Fibroblast of the conjunctiva (primary cell): ENCODE measurements around the gene RRP1B.
"Not testable (repeated sequence)": the region's sequence is repeated elsewhere in the genome, so short reads cannot be mapped to it uniquely, and the experiment has no call there.

Experiments used
- DNase-seq: peaks from one replicate; pipeline ENCODE4 v3.0.0-alpha.2; 2010; ENCODE audit warnings: low read depth

Gene RRP1B, protein sequence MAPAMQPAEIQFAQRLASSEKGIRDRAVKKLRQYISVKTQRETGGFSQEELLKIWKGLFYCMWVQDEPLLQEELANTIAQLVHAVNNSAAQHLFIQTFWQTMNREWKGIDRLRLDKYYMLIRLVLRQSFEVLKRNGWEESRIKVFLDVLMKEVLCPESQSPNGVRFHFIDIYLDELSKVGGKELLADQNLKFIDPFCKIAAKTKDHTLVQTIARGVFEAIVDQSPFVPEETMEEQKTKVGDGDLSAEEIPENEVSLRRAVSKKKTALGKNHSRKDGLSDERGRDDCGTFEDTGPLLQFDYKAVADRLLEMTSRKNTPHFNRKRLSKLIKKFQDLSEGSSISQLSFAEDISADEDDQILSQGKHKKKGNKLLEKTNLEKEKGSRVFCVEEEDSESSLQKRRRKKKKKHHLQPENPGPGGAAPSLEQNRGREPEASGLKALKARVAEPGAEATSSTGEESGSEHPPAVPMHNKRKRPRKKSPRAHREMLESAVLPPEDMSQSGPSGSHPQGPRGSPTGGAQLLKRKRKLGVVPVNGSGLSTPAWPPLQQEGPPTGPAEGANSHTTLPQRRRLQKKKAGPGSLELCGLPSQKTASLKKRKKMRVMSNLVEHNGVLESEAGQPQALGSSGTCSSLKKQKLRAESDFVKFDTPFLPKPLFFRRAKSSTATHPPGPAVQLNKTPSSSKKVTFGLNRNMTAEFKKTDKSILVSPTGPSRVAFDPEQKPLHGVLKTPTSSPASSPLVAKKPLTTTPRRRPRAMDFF

DNA sequence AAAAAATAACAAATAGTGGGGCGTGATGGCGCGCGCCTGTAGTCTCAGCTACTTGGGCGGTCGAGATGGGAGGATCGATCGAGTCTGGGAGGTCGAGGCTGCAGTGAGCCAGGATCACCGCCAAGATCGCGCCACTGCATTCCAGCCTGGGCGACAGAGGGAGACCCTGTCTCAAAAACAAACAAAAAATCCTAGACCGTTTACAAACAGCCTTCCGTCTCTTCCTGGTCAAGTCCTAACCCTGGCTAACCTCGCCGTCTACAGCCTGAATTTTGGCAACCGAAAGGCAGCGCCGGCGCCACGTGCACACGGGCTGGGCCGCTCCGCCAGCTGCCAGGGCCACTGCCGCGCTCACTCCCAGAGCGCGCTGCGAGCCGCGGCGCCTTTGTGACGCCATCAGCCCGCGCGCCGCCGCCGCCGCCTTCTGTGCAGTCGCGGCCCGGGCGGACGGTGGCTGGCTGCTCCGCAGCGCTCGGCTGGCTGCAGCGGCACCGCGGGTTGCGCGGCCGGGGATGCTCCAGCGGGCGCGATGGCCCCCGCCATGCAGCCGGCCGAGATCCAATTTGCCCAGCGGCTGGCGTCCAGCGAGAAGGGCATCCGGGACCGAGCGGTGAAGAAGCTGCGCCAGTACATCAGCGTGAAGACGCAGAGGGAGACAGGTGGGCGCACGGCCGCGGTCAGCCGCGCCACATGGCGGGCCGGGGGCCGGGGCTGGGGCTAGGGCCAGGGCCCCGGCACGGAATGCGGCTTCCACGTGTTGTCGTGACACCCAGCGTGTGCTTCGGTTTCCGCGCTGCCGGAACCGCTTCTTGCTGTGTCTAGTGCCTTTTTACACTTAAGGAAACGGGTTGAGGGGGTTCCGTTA is at the start of gene RRP1B, which contains the start of gene HSF2BP:
RRP1B (plus strand) TSS at position 425 of the 865 bp plus-strand sequence; CDS start at position 530, 105 bp downstream.
HSF2BP (minus strand) TSS at position 353 of the 865 bp plus-strand sequence. CDS start 1,392 bp downstream, outside the sequence.
- DNase-seq, result peak; percentile 44

DNA sequence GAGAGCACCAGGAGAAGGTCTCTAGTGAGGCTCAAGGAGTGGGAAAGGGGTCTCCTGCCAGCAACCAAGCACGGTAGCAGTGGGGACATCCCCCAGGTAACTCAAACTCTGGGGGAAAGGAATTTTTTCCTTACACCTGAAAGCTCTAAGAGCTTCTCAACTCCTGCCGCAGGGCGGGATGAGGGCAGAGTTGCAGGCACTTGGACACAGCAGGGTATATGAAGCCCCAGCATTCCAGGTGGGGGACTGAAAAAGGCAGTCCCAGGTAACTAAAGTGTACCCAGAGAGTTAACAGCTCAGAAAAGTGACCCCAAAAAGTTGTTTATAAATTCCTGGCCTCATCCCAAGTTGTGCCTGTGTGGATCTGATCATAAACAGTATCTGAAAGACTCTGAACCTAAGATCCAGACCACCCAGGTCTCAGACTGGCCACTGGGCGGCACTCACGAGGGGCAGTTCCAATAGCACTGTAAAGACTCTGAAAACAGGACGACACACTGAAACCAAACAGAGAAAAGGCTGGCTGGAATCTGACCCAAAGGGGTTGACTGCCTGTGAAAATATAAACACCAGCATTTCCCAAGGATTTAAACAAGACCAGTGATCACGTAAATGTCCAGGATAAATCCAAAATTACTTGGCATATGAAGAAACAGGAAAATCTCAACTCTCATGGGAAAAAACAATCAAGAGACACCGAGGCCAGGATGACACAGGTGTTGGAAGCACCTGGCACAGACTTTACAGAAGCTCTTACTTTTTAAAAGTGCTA is 47.6 kb upstream of the RRP1B start:
- DNase-seq, result peak; percentile 40

DNA sequence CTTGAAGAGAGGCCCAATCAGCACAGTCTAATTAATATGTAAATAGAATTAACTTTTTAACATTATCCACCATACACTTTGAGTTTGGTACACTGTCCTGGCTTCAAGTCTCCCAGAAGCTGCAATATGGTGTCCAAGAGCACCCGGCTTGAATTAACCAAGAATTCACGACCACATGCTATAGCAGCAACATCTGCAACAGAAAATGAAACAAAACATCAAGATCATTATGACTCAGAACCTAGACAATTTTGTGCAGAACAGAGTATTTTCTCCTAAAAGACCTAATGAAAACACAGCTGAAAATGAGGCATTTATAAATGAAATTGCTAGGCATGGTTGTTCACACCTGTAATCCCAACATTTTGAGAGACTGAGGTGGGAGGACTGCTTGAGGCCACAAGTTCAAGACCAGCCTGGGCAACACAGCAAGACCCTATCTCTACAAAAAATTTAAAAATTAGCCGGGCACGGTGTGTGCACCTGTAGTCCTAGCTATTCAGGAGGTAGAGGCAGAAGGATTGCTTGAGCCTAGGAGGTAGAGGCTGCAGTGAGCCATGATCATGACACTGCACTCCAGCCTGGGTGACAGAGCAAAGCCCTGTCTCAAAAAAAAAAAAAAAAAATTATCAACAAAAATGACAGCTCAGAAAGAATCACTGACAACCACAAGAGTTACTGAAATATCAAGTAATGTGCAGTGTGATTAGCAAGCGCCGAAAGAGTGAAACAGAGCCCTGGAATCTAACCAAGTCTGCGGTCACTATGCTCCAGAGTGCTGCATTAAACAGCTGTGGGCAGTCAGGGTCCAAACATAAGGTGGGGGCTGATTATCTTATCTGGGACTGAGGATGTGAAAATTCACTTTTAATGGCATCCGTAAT is 45.4 kb upstream of the RRP1B start:
- peak; percentile 39 for DNase-seq

DNA sequence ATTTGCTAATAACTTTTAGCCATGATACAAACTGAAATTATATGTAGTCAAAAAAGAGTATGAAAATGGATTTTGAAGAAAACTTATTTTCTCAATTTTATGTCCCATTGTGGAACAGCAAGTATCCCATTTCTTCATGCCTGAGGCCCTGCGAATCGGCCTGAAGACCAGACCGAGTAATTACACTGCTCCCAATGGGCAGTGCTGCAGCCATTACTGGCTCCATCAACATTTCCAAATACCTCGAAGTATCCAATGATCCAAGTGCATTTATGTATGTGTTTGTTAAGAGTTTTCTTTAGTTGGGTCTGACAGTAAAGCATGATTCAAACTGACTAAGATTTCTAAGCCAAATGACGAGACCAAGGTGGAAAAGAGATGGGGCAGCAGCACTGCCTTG is 44.5 kb upstream of the RRP1B start:
- no peak for DNase-seq

DNA sequence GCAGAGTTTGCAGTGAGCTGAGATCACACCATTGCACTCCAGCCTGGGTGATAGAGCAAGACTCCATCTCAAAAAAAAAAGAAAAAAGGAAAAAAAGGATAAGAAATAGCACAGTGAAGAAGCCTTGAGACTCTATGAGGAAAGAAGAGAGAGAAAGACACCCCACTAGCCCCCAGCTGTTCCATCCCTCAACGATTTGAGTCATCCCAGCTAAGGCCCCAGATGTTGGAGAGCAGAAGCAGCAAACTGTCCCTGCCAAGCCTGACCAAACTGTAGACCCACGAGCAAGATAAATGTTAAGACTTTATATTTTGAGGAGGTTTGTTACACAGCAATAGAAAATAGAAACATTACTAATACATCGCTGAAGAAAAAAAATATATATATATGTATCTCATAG is 42.5 kb upstream of the RRP1B start:
- DNase-seq, result not testable (repeated sequence)

DNA sequence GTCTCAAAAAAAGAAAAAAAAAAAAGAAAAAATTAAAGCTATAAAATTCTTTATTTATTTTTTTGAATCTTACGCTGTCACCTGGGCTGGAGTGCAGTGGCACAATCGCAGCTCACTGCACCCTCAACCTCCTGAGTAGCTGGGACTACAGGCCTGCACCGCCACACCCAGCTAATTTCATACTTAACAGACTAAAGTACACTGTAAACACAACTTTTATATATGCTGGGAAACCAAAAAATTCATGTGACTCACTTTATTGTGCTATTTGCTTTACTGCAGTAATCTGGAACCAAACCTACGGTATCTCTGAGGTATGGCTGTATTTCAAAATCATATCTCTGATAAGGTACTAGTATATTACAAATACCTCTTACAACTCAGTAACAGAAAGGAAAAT is 40.4 kb upstream of the RRP1B start:
- DNase-seq, result no peak

DNA sequence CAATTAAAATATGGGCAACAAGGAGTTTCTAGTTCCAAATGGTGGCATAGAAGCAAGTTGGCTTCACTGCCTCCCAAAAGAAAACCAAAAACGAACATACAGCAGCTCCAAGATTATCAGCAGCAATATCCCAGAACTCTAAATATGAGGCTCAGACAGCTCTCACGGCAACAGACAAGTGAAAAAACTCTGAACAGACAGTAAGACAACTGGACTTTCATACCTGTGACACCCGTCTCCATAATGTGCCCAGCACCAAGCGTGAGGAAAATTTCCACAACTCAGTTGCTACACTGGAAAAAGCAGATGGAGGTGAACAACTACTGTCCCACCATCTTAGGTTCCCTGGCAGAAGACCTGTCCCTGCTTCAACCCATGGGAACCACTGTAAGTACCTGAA is 40.0 kb upstream of the RRP1B start:
- DNase-seq, result no peak

DNA sequence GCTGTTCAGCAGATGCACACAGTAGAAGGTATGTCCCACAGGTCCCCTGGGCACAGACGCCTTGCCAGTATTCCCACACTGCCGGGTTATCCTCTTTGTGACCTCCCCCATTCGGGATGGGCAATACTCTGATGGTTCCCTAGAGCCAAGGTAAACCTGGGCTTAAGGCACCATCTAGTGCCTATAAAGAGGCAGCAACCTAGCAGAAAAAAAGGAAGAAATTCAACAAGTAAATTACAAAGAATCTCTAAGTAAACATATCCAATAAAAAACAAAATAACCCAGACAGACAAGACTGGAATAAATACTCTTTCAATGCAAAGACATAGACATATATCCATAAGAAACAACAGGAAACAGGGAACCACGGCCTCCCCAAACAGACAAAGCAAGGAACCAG is 39.5 kb upstream of the RRP1B start:
- no peak for DNase-seq

DNA sequence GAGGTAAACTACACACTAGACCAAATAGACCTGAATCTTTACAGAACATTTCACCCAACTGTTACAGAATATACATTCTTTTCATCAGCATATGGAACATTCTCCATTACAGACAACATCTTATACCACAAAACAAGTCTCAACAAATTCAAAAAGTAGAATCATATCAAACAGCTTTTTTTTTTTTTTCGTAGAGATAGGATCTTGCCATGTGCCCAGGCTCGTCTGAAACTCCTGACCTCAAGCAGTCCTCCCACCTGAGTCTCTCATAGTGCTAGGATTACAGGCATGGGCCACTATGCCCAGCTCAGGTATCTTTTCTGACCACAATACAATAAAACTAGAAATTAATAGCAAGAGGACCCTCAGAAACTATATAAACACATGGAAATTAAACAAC is 36.6 kb upstream of the RRP1B start:
- no peak for DNase-seq

DNA sequence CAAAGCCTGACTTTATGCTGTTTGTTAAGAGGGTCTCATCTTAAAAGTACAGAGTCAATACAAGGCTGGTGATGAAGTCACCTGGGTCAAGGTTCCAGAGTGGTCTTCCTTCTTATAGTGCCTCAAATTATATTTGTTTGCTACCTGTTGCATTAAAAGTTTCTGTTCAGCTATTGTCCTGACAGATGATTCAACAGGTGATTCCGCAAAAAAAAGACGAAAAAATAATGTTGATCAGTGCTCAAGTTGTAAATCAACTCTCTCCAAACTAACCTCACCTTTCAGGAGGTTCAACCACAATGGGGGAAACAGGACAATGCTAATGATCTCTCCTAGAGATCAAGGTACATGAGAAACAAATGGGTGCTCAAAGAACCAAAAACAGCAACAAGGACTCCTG is 35.8 kb upstream of the RRP1B start:
- DNase-seq, result no peak

DNA sequence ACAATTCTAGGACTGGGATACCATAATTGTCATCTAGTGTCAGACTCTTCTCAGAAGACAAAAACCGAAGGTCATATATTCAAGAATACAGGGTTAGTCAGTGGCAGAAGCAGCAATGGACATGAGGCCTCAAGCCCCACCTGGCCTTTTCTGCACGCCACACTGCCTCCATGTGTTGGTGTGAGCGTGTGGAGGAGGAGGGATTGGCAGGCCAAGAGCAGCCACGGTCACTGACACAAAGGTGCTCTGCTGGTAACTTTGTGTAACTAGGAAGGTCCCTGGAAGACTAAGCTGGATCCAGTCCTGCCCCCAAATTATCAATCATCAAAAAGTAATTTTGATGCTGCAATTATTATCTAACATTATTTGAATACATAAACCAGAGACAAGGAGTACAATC is 35.0 kb upstream of the RRP1B start:
- DNase-seq, result no peak

DNA sequence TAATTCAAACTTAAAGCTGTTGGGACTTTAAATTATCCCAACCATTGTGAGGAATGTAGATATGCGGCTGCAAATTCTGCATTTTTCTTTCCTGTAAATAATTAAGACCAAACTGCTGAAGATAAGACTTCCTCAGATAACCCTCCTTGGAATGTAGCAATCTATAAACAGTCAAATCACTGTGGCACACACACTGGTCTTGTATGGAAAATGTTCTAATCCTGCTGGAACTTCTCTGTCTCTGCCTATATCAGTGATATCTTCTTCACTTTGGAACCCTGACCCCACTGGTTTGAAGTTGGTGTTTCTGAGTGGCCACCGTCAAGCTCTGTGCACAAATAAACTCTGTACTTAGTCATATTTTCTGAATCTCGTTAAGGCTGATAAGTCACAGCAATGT is 33.0 kb upstream of the RRP1B start:
- DNase-seq, result no peak

DNA sequence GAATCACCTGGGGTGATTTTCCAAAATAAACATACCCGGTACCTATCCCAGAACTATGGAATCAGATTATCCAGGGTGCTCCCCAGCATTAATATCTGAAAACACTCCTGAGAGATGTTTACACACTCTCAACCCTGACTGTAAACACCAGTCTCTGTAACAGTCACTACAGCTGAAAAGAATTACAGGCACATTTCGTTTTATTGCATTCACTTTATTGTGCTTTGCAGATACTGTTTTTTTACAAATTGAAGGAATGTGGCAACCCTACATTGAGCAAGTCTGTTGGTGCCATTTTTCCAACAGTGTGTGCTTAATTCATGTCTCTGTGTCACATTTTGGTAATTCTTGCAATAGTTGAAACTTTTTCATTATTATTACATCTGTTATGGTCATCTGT is 31.8 kb upstream of the RRP1B start:
- DNase-seq, result no peak

DNA sequence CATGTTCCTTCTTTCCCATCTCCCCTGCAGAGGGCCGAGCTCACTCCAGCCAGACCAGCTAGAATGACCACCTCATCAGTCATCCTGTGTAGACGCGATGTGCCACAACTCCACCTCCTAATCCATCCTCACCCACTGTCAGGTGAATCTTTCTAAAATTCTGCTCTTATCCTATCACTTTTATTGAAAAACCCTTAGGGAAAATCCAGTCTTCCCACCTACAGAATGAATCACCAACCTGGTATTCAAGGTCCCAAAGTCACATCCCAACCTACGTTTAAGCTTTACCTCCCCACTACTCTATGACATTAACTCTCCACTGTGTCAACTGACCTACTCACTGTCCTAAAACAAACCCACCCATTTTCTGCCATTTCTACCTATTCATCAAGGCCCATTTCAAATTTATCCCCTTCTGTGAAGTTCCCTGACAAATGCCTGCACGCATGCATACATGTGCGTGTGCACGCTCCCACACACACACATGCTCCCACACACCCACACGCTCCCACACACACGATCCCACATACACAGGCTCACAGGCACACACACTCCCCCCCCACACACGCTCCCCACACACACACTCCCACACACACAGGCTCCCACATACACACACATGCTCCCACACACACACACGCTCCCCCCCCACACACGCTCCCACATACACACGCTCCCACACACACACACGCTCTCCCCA is 27.8 kb upstream of the RRP1B start:
- no peak for DNase-seq

DNA sequence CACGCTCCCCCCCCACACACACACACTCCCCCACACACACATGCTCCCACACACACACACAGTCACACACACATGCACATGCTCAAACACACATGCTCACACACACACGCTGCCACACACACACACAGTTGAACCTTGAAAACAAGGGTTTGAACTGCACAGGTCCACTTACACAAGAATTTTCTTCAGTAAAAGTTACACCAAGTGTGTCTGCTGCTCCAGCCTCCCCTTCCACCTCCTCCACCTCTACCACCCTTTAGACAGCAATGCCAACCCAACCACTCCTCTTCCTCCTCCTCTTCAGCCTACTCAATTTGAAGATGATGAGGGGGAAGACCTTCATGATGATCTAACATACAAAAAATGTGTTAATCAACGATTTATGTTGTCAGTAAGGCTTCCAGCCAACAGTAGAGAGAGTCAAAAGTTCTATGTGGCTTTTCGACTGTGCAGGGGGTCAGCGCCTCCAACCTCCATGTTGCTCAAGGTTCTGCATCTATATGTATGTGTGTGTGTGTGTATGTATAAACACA is 26.9 kb upstream of the RRP1B start:
- DNase-seq, result no peak

DNA sequence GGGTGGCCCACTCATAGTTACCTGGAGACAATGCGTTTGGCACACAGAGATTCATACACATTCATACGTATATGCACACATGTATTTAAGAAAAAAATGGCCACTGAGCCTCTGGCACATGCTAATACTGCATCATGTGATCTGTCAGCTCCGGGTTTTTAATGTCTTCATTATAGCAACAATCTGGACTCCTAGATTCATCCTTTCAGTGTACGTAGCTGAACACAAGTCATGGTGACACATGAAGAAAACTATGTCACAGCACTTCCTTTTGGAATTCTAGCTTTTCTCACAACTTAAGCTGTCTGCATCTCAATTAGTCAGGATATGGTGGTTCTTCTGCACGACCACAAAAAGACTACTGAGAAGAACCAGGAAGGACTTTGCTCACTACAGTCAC is 24.7 kb upstream of the RRP1B start:
- no peak for DNase-seq

DNA sequence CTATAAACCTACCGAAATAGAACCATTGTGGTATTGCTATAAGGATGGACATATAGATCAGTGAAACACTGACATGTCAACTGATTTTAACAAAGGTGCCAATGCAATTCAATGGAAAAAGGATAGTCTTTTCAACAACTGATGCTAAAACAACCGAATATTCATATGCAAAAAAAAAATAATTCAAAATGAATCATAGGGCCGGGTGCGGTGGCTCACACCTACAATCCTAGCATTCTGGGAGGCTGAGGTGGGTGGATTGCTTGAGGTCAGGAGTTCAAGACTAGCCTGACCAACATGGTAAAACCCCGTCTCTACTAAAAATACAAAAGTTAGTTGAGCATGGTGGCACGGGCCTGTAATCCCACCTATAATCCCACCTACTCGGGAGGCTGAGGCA is 23.9 kb upstream of the RRP1B start:
- DNase-seq, result no peak

DNA sequence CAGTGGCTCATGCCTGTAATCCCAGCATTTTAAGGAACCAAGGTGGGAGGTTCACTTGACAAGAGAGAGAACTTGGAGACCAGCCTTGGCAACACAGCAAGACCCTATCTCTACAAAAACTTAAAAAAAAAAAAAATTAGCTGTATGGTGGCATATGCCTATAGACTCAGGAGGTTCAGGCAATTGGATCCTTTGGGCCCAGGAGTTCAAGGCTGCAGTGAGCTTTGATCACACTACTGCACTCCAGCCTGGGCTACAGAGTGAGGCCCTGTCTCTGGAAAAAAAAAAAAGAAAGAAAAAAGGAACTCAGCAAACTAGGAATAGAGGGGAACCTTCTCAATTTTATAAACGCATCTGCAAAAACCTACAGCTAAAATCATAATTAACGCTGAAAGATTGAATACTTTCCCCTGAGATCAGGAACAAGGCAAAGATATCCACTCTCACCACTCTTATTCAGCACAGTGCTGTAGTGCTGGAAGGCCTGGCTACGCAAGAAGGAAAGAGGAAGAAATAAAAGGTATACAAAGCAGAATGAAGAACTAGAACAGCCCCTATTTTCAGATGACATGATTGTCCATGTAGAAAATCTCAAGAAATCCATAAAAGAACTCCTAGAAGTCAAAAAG is 21.7 kb upstream of the RRP1B start:
- no peak for DNase-seq
